Suppressor macrophage treated with lipopolysaccharide for 1 hour (primary cell): ENCODE data around the gene WBP11.

Experiments used
- DNase-seq, 3 donors: peaks; one replicate each; pipeline ENCODE4 v3.0.0-alpha.2; 2020 to 2022

Gene WBP11

DNA sequence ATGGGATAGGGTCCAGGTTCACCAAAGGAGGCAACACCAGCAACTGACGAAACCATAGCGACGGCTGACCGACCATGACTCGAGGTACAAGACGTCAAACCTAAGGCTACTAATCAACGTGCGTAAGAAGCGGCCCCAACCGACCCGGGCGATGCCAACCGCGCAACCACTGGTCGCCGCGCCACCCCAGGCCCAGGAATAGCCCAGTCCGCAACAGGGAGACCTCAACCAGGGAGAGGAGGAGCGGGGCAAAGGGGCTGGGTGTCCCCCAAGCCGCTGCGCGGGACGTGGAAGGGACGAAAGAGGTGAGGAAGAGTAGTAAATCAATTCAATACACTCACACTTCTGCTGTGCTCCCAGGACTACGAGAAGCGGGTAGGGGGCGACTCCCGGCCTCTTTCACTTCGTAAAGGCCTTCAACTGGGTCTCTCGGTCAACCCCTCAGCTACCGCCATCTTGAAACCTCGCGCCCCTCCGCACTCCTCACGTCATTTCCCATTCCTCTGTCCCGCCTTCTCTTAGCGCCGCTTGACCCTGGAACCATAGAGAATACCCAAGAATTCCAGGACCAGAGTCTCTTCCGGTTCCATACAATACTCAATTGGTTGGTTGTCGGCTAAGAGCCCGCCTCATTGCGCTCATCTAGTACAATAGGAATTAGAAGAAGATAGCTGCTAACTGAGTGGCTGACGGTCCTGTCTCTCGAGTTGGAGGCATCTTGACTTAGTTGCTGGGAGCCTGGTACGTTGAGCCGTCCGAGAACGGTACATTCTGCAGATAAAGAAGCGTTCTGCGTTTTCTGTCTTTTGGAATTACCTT lies at the start of gene WBP11, which contains the start of gene C12orf60:
Gene WBP11 (minus strand): TSS at position 468 of the 819 bp plus-strand sequence. CDS start 2,095 bp downstream, outside the sequence.
Gene C12orf60 (plus strand): TSS at position 660 of the 819 bp plus-strand sequence. CDS start 19,266 bp downstream, outside the sequence.
- peak; percentile 95 to 99 (median 98) for DNase-seq

DNA sequence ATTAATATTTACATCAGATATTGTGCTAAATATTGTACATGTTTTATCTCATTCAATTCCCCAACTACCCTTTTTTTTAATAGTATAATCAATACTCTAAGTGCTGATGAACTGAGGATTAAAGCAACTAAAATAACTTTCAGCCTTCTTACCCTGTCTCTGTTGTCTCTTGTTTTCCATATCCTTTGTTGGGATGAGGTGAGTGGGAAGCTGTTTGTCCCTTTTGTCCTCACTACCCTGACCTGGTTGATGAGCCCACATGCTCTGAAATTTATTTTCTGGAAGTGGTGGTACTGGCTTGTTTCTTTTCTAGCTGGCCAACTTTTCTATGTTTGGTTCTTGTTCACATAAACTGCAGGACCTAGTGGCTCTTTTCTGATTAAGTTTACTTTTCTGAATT lies 49.6 kb upstream of the WBP11 start:
- no peak for DNase-seq

DNA sequence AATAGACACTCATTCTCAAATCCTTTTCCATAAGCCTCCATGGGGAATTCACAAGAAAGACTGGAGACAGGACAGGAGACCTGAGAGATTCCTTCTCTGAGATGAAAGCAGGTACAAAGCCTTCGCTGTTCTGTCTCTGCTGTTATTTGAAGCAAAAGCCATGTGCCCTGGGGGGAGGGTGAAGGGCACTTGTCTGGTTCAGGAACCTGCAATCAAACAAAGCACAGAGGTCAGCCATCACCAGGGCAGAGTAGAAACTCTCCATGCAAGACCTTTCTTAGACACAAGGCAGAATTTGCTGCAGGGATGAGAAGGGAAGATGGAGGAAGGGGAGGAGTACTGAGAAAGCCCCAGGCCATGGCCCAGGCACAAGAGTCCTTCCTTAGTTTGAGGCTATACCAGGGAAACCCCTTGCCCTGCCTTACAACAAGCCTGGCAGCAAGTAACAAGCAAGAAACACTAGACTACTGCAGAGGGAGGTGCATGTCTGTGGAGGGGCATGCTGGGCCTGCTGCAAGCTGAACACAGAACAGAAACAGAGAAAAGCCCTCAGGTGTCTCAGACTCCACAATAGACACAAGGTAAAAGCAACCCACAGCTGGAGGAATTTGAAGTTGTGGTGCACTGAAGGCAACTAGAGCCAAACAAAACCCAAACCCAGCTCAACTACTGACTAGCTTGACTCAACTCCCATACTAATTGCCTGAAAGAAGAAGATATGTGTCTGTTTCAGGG lies 47.8 kb upstream of the WBP11 start:
- no peak for DNase-seq

DNA sequence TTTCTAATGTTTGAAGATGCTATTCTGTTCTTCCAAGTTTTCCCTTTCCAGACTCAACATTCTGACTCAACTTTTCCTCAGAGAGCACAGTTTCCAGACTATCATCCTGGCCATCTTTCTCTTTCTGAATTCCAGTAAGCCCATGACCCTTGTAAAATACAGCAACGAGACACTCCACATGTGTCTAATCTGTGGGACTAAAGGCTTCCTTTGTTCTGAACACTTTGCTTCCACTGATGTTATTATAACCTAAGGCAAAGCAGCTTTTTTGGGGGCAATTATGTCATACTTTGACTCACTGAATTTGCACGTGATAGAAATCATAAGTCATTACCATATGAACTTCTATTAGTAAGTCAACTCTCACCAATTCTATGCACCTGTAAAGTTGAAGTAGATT lies 46.4 kb upstream of the WBP11 start:
- DNase-seq: no peak

DNA sequence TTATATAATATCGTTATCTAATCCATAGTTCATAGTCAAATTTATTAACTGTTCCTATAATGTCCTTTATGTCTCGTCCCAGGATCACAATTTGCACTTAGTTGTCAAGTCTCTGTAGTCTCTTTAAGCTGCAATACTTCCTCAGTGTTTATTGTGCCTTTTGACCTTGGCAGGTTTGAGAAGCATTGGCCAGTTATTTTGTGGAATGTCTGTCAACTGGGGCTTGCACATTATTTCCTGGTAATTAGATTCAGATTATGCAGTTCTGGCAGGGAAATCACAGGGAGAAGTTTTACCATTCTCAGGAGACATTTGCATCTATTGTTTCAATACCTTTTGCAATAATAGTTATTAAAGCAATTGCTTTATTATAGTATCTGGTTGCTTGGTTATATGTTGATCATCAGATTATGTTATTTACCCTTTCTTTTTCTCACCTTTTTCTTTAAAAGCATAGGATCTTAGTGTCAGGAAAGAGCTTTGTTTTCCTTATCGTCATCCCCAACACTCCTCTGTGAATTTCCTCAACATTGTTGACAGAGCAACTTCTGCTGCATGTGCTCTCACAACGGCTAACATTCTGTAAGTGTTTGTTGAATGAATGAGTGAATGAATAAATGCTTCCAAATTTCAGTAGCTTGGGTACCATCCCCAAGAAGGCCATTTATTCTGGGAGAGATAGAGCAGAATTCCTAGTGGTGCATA lies 43.8 kb upstream of the WBP11 start:
- no peak for DNase-seq

DNA sequence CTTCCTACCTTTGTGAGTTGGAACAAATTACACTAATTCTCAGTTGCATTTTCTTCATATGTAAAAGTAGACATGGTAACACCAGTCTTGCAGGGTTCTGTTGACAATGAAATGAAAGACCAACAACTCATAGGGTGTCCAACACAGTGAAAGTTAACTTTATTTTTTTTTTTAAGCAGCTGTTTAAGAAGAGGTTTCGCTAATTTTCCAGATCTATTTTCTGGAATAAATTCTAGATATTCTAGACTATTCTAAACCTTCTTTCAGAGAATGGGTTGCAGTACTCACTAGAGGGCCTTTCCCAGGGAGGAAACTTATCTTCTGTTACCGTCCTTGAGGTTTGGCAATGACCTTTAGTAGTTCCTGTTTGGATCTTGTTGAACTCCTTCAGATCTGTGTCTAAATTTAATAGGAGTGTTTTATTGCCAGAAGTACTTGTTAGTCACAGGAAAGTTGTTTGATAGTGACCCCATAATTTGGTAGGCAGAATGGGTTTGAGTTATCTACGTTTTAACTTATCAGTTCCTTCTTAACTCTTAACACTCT lies 42.8 kb upstream of the WBP11 start:
- peak; percentile 45 to 68 (median 66) for DNase-seq

DNA sequence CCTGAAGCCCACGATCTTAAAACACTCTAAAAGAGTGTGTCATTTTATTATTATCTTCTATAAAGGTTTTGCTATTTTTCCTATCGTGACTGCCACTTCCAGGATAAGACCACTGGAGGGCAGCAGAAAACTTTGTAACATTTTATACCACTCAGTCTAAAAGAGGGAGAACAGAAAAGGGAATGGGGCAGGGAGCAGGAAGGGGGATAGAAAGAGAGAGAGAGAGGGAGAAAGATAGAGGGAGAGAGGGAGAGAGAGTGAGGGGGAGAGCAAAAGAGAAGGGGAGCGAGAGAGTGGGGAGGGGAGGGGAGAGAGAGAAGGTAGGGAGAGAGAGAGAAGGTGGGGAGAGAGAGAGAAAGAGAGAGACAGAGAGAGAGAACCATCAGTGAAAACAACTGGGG lies 42.1 kb upstream of the WBP11 start:
- peak; percentile 60 to 82 (median 71) for DNase-seq

DNA sequence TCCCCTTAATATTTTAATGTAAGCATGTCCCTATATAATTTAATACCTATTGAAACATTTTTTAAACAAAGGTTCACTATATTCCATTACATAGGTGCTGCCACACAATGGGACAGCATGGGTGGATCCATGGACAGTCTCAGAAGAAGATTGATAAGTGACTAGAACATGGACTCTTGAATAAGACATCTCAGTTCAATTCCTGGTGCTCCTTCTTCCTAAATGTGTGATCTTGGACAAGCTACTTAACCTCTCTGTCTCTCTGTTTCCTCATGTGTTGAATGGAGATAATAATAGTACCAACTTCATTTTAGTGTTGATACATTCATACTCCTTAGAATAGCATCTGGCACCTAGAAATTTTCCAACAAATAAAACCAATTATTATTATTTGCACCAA lies 41.1 kb upstream of the WBP11 start:
- no peak for DNase-seq

DNA sequence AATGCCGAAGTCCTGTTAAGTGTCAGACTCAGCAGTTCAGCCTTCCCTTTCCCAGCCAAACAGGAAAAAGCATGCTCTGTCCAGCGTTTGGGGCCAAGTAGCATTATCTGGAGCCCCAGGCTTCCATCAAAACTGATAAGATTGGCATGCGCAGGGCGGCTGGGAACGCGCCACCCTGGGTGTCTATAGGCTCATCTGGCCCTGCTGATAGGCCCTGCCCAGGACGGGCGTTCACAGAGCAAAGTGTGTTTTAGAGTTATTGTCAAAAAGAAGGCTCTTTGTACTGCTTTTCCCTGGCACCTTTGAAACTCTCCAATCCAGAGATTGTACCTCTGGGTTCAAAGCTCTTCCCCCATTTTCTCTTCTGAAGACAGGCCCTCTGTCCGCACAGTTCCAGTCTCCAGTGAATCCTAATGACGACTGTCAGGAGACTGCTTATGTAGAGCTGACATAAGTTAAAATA lies 40.2 kb upstream of the WBP11 start, which contains the start of gene ART4:
Gene ART4 (minus strand): TSS at position 102 of the 463 bp plus-strand sequence. CDS start 413 bp downstream, outside the sequence.
- no peak for DNase-seq

DNA sequence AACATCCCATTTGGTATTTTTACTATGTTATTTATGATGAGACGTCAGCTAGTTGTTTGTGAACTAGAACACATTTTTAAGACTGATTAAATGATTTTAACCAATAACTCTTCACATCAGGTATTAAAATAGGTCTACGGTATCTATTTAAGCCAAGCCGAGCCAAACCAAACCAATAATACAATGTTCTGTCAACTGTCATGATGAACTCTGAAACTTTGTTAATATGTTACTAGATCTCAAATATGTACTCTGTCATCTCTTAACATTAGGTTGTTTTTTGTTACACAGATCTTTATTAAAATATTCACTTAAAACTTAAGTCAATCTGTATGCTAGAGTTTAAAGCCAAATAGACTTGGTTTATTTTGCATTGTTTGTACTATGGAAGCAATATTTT lies 39.0 kb upstream of the WBP11 start:
- no peak for DNase-seq

DNA sequence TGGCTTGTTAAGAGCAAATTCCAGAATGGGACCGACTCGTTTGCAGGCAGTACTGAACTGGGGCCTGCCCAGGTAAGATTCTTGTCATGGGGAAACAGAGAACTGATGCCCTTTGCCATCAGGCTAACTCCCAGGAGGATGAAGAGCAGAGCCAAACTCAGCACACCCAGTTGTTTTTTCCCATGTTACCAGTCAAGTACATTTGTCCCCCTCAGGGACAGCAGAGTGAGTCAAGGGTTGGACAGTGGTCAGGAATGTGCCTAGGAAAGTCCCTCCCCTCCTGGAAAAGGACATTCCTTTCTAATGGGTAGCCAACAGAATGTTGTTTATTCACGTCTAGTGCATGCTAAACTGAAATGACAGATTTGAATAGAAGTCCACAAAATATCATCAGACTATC lies 38.5 kb upstream of the WBP11 start:
- no peak for DNase-seq

DNA sequence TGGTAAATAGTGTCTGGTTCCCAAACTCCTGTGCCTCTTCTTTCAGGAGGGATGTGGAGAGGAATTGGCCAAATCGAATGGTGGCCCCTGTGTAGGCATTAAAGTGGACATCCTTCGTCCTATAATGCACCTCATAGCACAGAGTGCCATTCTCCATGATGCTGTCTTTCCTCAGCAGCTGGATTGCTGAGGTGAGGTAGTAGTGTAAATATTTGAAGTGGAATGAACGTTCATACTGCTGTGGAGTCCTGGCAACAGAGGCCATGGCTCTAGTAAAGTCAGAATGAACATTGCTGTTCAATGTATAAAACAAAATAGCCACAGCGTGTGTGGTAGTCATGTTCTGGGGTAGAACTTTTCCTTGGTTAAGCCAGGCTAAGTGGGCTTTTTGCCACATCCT lies 37.3 kb upstream of the WBP11 start:
- no peak for DNase-seq

DNA sequence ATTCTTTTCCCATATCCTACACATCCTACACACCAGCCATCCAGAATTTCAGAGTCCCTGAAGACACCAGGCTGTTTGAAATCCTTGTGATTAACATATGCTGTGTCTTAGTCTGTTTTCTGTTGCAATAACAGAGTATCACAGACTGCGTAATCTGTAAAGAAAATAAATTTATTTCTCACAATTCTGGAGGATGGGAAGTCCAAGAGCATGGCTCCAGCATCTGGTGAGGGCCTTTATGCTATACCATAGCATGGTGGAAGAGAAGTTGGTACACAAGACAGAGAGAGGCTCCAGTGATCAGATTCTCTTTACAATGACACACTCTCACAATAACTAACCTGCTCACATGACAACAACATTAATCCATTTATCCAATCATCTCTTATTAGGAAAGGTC lies 36.0 kb upstream of the WBP11 start:
- DNase-seq: no peak

DNA sequence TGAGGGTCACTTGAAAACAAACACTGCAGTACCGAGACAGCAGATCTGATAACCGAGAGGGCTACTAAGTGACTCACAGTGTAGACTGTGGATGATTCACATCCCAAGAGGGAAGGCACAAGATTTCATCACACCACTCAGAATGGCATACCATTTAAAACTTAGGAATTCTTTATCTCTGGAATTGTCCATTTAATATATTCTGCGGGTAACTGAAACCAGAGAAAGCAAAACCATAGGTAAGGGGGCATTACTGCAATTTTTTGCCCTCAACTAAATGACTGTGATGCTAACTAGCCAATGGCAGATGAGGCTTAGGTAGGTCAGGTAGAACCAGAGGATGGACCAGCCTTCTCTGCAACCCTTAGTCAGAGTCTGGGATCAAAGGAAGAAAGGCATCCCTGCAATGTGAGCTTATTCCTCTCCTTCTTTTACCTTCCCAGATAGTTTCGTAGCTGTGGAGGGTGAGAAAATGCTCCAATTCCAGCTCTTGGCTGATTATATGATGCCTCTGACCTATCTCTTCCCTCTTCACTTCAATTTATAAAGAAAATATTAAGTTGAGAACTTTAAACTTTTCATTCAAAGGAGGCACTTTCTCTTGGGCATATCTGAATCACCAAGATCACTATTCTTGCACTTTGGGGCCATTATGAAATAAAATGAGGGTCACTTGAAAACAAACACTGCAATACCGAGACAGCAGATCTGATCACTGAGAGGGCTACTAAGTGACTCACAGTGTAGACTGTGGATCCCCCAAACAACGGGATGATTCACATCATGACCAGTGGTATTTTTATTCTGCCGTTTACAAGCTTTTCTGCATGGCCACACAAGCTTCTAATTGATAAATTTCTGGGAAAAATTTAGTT lies 33.3 kb upstream of the WBP11 start:
- peak; percentile 54 to 73 (median 73) for DNase-seq

DNA sequence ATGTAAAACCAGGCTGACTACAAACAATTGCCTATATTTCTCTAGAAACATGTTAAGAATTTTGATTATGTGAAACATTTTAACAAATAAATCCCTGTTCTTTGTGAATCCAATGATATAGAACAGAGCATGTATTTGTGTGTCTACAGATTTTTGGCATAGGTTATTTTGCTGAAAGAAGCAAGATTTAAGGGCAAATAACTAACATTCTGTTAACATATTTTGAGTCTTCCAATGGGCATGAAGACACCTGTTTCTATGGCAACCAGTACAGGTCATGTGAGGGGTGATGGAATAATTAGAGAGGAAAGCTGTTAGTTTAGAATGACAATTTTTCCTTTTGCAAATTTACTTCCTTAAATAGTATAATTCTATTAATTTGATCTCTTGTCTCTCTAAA lies 31.2 kb upstream of the WBP11 start:
- no peak for DNase-seq

DNA sequence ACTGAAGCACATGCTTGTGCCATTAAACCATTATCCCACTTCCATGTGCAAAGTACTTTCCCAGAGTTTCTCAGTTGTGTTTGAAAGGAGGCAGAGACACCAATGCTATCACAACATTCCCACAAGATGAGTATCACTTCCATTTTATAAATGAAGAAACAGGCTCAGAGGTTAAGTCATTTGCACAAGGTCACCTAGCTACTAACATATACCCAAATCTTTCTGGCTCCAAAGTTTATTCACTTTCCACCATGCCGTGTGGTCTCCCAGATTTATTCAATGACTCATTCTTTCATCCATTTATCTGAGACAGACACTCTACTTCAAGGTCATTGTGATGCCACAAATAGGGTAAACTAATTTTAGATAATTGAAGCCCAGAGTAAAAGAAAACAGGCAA lies 30.7 kb upstream of the WBP11 start:
- no peak for DNase-seq

DNA sequence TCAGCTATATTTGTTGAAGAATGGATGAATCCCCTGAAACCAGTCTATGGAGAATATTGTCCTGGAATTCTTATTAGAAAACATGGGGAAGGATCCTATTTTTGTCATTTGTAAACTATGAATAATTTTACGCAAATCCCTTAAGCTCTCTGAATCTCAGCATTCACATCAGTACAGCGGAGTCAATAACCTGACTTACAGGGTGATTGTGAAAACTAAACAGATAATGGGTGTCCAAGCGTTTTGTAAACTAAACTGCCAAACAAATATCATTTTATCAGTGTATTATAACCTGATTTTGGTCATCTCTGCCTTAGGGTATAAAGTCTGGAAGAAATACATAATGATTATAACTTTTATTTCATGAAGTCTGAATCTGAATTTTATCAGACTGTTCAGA lies 30.1 kb upstream of the WBP11 start:
- DNase-seq: no peak

DNA sequence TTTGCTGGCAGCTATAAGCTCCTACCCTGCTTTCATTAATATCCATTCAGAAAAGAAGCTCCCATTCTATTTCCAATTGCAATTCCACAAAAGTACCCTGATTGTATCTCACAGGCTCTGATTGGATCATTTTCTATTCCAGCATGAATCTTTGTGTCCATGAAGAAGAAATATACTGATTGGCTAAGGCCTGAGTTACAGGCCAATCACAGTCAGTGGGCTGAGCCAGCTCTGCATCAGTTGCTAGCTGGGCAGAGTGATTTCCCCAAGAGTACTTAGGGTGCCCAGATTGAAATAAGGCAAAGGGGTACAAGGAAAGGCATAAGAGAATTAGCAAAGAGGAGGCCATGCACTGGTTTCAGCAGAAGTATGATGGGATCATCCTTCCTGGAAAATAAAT lies 25.6 kb upstream of the WBP11 start:
- DNase-seq: peak in 2 of 3 donors; percentile 17

DNA sequence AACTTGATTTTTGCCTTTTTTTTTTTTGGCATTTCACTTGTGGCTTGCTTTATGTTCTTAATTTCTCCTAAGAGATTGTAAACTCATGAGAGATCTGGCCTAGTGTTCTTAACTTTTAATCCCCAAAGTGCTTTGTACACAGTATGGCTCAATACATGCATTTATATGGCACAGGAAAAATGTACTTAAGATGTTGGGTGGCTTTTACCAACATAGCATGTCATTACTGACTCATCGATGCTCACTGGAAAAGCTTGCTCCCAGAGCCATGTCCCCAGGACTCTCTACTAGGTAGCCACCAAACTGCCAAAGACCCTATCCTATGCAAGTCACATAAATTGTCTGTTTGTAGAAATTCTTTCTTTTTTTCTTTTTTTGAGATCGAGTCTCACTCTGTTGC lies 23.8 kb upstream of the WBP11 start:
- no peak for DNase-seq

DNA sequence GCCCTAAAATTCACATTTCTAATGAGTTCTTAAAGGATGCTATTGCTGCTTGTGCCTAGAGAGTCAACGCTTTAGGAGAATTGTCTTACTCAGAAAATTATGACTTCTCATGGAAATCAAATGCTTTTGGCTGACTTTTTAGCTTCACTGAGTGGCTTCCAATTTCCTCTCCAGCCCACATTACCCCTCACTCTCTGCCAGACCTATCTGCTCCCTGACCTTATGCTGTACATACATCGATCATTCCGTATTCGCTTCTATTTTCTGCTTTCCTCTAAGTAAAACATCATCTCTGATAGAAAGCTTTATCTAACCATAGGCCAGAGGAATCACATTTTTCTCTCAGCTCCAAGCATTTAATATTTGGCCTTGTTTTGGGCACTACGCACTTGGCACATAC lies 23.2 kb upstream of the WBP11 start:
- no peak for DNase-seq

DNA sequence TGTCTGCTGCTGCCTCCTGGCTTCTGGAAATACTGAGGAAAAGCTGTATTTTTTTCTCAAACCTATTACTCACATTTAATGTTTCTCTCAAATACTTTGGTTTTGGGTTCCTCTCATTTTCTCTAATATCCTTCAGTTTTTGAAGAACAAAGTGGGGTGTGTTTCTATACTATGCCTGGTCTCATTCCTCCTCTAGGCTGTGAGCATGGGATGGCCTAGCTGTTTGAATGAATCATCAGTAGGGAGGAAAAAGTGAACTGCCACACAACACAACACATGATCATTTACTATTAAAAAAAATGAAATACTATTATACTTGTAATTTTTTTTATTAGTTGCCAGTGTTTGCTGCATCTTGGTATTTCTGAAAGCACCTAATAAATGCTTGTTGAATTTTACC lies 22.0 kb upstream of the WBP11 start:
- no peak for DNase-seq
